GM10266 (cell line): Measurements from ENCODE around the gene ZNF438.

Source experiments
- DNase-seq: peaks from one replicate; pipeline ENCODE4 v3.0.0; 2012; ENCODE audit errors: extremely low spot score
- TF ChIP-seq, protein P1 (sequence below): IDR thresholded peaks from 2 replicates; pipeline ENCODE4 v1.5.1; 2012; ENCODE audit warnings: mild to moderate bottlenecking, low read depth; ENCODE audit not compliant: control insufficient read depth, insufficient read depth; ENCODE audit errors: missing control alignments

Gene ZNF438, protein sequence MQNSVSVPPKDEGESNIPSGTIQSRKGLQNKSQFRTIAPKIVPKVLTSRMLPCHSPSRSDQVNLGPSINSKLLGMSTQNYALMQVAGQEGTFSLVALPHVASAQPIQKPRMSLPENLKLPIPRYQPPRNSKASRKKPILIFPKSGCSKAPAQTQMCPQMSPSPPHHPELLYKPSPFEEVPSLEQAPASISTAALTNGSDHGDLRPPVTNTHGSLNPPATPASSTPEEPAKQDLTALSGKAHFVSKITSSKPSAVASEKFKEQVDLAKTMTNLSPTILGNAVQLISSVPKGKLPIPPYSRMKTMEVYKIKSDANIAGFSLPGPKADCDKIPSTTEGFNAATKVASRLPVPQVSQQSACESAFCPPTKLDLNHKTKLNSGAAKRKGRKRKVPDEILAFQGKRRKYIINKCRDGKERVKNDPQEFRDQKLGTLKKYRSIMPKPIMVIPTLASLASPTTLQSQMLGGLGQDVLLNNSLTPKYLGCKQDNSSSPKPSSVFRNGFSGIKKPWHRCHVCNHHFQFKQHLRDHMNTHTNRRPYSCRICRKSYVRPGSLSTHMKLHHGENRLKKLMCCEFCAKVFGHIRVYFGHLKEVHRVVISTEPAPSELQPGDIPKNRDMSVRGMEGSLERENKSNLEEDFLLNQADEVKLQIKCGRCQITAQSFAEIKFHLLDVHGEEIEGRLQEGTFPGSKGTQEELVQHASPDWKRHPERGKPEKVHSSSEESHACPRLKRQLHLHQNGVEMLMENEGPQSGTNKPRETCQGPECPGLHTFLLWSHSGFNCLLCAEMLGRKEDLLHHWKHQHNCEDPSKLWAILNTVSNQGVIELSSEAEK

DNA sequence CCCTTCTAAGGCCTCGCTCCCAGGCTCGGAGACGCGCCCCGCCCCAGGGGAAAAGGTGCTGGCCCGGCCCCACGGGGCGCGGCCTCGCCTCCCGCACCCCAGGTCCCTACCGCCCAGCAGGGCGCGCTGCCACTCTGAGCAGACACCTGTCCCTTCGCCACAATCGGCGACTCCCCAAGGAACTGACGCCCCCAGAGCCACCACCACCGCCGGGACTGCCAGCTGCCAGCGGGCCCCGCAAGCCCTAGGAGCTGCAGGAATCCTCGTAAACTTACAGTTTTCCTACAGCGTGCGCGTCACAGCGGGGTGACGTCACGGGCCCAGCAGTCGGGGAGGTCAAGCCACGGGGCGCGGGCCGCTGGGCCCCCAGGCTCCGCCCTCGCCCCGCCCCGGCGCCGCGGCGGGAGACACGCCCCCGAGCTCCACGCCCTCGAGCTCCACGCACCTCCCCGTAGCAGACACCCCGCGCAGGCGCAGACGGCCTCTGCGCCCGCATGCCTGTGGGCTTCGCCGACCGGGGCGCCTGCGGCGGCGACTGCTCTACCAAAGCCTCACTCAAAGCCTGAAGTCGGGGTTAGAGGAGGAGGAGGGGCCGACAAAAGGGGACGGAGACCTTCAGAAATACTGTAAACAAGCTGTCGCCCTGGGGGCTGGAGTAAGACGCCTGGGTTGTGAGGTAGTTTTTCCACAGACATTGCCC, at the start of gene ZNF438:
Gene ZNF438 (minus strand): TSS at position 308 of the 700 bp plus-strand sequence. CDS start 154,831 bp downstream, outside the sequence.
- peak; percentile 98 for DNase-seq
- TF ChIP-seq, protein P1, sequence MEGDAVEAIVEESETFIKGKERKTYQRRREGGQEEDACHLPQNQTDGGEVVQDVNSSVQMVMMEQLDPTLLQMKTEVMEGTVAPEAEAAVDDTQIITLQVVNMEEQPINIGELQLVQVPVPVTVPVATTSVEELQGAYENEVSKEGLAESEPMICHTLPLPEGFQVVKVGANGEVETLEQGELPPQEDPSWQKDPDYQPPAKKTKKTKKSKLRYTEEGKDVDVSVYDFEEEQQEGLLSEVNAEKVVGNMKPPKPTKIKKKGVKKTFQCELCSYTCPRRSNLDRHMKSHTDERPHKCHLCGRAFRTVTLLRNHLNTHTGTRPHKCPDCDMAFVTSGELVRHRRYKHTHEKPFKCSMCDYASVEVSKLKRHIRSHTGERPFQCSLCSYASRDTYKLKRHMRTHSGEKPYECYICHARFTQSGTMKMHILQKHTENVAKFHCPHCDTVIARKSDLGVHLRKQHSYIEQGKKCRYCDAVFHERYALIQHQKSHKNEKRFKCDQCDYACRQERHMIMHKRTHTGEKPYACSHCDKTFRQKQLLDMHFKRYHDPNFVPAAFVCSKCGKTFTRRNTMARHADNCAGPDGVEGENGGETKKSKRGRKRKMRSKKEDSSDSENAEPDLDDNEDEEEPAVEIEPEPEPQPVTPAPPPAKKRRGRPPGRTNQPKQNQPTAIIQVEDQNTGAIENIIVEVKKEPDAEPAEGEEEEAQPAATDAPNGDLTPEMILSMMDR, result peak; percentile 85

DNA sequence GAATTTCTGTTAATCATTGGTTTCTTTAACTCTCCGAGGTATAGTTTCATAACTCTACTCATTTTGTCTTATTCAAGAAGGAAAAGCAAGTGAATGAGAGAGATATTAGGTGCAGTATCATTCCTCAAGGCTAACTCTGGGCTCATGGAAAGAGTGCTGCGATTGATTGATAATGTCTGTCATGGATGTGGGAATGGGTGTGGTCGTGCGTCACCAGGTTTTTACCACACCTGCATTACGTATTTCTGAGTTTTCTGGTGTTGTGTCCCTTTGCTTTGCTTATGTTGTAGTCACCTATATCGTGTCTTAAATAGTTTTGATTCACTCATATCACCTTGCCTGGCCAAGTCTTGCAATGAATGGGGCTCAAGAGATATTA, 44.9 kb upstream of the ZNF438 start:
- no peak for DNase-seq
- TF ChIP-seq, protein P1, result no peak

DNA sequence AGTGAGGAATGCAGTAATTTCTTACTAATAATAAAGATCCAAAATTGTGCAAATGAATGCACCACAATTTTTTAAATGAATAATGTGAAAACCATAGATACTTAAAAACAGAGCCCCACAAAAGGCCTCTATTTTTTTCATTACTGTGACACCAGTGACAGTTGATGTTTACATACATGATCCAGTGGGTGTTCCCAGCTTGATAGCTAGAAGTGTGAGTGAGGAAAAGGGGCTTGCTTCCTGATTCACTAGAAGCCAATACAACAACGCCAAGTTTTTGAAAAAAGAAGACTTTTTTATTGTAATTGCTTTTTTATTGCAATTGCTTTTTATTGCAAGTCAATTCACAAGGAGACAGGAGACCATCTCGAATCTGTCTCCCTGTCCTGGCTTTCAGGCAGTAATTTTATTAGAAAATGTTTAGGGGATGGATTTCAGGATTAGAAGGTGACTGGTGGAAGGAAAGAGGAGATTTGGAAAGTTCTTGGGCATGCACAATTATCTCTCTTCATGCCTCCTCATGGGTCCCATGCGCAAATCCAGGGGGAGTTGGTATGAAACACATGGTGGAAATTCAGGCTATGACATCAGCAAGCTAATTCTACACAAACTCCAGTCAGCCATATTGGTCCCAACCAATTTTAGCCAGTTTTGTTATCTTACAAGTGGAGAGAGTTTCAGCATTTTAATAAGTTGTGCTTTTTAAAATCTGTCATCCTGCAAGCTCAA, 44.4 kb upstream of the ZNF438 start:
- TF ChIP-seq, protein P1, result no peak
- DNase-seq, result no peak

DNA sequence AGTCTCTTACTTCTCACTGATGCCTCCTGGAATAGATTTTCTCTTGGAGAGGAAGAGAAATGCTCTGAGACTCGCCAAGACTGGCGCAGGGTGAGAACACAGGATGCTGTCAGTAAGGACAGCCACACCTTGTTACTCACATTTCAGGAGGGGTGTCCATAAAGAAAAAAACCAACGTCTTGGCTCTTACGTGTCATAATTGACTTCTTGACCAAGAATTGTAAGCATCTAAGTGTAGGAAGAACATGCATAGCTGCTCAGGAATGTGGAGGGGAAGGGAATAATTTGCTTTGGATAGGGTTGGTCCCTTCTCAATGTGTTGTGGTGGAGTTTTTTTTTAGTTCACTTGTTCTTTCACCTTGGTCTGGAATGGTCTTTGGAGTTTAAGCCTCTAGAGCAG, 43.8 kb upstream of the ZNF438 start:
- TF ChIP-seq, protein P1, result no peak
- DNase-seq, result no peak

DNA sequence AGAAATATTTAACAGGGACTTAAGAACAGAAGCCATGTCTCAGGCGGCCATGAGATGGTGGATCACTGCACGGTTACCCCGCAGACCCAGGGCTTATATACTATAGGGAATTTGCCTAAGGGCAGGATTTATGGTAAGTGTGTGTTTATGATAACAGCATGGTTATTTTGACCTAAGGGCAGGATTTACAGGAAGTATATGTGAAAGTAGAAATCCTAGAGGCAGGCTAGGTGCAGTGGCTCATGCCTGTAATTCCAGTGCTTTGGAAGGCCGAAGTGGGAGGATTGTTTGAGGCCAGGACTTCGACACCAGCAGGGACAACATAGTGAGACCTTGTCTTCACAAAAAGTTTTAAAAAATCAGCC, 43.0 kb upstream of the ZNF438 start:
- no peak for DNase-seq
- TF ChIP-seq, protein P1, result no peak

DNA sequence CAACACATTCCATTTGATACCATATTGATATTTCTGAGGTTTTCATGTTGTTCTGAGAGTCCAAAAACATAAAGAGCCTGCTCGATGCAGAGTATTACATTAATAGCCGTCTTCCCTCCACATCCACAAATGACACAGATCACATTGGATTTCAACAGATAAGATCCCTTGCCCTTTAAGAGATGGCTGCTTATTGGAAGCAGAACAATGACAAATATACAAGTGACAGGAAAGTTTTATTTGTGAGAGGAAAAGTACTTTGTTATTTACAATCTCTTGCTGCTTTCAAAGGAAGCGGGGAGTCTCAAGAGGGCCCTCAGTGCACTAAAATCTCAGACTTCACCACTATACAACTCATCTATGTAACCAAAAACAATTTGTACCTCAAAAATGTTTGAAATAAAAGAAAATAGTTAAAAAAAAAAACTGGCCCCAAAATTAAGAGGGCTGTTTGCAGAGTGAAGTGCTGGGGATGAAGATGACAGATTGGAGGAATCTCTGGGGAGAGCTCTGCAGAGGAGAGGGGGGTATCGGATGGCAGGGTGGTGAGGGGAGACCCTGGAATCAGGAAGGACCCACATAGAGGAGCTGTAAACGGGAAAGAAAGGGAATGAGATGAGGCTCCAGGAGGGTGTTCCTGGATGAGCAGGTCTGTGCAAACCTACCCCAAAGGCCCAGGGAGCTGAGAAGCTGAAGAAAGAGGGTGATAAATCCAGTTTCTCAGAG, 42.5 kb upstream of the ZNF438 start:
- DNase-seq, result no peak
- TF ChIP-seq, protein P1, result no peak
